GM06990 (cell line): ENCODE measurements around the gene PDE11A.

Experiments used
- DNase-seq: peaks from one replicate; pipeline ENCODE4 v3.0.0-alpha.2; 2011; ENCODE audit not compliant: insufficient read length; ENCODE audit errors: extremely low read depth
- H3K27me3 ChIP-seq: replicated peaks from 2 replicates; pipeline ENCODE4 v1.6.0; 2011; ENCODE audit warnings: low read length; ENCODE audit not compliant: control insufficient read depth, insufficient read depth
- H3K36me3 ChIP-seq: 2 replicates; pipeline ENCODE4 v1.5.1; 2011; ENCODE audit warnings: low read length; ENCODE audit not compliant: control insufficient read depth, insufficient read depth
- H3K4me3 ChIP-seq: replicated peaks from 2 replicates; pipeline ENCODE4 v1.5.1; 2011; ENCODE audit warnings: low read depth, mild to moderate bottlenecking, control low read depth, low read length
- CTCF ChIP-seq: IDR thresholded peaks from 2 replicates; pipeline ENCODE4 v1.5.1; 2011; ENCODE audit warnings: low read length, control low read depth, mild to moderate bottlenecking, inconsistent platforms; ENCODE audit not compliant: insufficient read depth, poor library complexity, severe bottlenecking

PDE11A gene

DNA sequence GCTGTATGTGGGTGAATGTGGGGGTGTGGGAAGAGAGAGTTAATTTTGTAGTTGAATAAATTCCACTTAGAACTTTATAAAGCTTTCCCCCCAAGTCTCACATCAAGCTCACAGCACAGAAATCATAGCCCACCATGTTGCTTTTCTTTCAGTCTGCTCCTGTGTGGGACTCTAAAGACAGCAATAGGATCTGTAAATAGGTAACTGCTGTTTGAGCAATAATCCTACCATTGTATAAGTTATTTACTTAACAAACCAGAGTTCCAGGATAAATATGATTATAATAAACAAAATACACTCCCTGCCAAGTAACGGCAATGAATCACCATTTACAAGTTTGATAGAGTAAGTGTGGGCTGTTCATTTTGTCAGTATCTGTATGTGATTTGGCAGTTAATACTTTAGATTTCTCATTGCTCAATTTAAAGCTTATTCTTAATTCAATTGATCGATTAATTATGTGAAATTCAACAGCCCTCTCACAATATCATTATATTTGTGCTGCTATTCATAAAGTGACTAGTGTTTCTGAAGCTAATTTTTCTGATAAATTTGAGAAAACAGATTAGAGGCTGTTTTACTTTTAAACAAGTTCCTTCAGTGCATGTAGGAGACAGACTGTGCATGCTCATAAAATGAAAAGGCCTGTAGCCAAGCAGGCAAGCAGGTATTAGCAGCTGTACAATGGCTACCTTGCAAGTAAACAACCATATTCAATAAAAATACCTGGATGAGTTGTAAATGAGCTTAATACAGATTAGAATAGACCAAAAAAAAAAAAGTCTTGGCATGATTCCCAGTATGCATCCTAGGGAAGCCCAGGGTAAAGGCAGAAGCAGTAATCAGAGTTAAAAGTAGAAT lies 142.7 kb downstream of the PDE11A start:
- Histone ChIP-seq H3K27me3 (no peaks in the 10 kb centered on the region), H3K4me3 (no peak overlapping the region), H3K36me3 (no peaks in the 10 kb centered on the region)
- TF ChIP-seq CTCF: no peak
- DNase-seq: no peak

DNA sequence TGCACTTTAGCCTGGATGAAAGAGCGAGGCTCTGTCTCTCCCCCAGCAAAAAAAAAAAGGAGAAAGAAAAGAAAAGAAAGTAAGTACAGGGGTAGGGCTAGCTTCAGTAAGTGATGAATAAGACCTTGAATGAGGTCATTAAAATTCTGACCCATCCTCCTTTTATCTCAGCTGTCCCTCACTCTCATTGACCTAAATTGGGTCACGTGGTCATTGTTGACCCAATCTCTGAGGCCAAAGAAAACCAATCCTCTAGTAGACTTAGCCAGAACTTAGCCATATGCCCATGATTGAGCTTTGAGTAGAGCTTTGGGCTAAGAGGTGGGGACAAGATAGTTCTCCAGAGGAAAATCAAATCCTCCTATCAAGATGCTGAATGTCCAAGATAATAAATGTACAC lies 149.3 kb downstream of the PDE11A start:
- Histone ChIP-seq H3K27me3 (no peaks in the 10 kb centered on the region), H3K4me3 (no peak overlapping the region), H3K36me3 (no peaks in the 10 kb centered on the region)
- no peak for TF ChIP-seq CTCF
- DNase-seq: no peak

DNA sequence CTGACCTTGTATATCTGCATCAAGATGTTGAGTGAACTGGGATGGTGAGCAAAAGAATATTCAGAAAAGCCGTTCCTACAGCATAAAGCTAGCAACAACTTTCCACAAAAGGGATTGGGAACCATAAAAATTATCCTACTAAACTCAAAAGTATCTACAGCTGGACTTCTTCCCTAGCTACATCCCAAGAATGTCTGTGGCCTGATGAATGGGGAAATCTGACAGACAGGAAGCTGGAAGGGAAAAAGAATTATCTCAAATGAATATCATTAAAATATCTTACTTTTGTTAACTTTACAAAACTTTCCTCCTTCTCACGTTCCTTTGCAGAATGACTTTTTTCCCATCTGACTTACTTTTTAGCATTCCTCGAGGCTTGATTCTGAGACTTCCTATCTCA lies 150.9 kb downstream of the PDE11A start:
- H3K27me3 ChIP-seq: no peaks in the 10 kb centered on the region
- no peak for TF ChIP-seq CTCF
- no peak overlapping the region for H3K4me3 ChIP-seq

GRCh38 chr2:177917169-177917568 lies 155.4 kb downstream of the PDE11A start:
- Histone ChIP-seq H3K27me3 (no peaks in the 10 kb centered on the region), H3K4me3 (no peak overlapping the region), H3K36me3 (no peaks in the 10 kb centered on the region)
- no peak for TF ChIP-seq CTCF
- DNase-seq: no peak

More for the DNA sequence above, 150.9 kb downstream of the PDE11A start:
- no peak for DNase-seq
- H3K36me3 ChIP-seq: no peaks in the 10 kb centered on the region

DNA sequence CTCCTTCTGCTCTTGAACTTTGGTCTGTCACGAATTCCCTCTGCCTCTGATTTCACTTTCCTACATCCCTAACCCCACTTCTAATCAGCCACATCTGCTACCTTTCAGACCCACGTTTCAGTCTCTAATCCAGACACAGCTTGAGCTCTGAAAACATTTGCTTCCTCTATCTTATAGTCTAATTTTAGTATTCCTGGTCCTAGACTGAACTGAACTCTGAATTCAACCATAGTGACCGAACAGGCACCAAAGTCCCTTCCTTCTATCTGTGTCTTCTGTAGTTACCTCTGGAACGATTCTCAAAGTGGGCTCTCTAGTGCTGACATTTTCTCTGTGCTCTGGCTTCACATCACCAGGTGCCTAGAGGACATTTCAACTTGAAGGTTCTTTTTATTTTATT lies 156.2 kb downstream of the PDE11A start:
- DNase-seq: no peak
- TF ChIP-seq CTCF: no peak
- no peak overlapping the region for H3K4me3 ChIP-seq
- H3K27me3 ChIP-seq: no peaks in the 10 kb centered on the region
- no peaks in the 10 kb centered on the region for H3K36me3 ChIP-seq

DNA sequence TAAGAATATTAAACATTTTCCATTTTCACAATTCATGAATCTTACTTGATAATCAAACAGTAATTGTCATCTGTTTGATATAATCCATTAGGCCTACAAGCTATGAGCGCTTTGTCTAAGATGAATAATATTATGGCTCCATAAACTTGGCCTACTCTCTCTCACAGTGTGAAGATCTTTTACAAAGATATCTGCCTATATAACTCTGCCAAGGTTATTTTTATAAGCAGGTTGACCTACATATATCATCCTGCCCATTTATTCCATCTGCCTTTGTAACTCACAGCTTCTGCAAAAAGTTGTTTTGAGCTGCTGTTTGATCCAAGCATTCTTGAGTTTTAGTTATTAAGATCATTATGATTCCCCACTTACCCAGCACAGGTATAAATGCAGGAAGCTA lies 158.3 kb downstream of the PDE11A start:
- H3K36me3 ChIP-seq: no peaks in the 10 kb centered on the region
- H3K27me3 ChIP-seq: no peaks in the 10 kb centered on the region
- no peak for DNase-seq
- no peak overlapping the region for H3K4me3 ChIP-seq
- TF ChIP-seq CTCF: no peak
